ENCODE data around the gene SREBF2. TPM values are rescaled to one million over a fixed set of nuclear protein-coding genes. Genes with fewer than 3 reads are reported as not detected.
A peak's percentile ranks its signal among the peaks of the same experiment; 100 is the strongest.

The SREBF2 gene
- total RNA-seq, 2 experiments from 2014 or later = 150 to 157 TPM

DNA sequence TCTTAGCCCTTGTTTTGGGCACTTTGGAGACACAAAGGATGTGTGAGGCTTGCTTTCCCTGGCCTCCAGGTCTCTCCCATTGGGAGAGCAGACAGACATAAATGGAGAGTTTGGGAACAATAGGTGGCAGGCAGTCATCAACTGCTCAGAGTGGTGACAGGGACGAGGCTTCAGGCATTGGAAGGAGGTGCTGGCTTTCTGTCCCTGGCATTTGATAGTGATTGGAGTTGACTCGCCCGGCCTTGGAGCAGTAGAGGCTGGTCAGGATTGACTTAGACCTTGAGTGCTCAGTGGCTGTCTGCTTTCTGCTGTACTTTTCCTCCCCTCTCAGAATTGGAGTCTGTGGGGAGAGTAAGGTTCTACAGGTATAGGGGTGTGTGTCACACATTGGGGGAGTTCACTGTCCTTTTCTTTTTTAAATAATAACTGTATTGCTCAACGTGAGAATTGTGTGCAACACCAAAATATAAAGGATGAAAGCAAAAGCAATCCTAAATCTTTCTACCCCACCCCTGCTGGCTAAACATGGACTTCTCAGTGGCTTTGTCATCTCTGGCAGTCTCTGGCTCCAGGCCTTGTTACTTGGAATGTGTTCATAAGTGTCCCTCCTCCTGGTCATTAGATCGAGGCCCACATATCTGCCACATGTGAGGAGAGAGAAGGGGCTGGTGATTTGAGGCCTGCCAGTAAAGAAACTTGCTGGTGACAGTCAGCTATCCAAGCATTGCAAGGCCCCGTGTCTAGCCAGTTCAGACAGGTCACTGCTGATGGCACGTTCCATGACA is 60.9 kb downstream of the SREBF2 start:
- Mint-ChIP-seq H3K27ac (no peak overlapping the region), H3K9me3 (no peaks in the 10 kb centered on the region), H3K36me3 (ENCODE audit: low read depth) (peaks cover 51% of the 10 kb centered on the region), H3K4me3 (no peak overlapping the region), H3K4me1 (peaks cover 7% of the 10 kb centered on the region), H3K27me3 (no peaks in the 10 kb centered on the region)
- no peak for DNase-seq
- CTCF ChIA-PET = interaction anchor here (1.2 kb wide), 1 partner anchor 32 kb away, joined by 3 read pairs; no protein-coding TSS in a partner anchor
- POLR2A ChIA-PET = interaction anchor here (1.1 to 1.2 kb wide), 2 partner anchors 14 to 93 kb away, joined by 3 read pairs; no protein-coding TSS in a partner anchor

- H3K36me3 Mint-ChIP-seq (ENCODE audit: low read depth) = peaks cover 47% of the 10 kb centered on the region
- ChIA-PET POLR2A (no interaction called here), CTCF (no interaction called here)
- peaks cover 7% of the 10 kb centered on the region for H3K4me1 Mint-ChIP-seq
- DNase-seq = no peak
- no peaks in the 10 kb centered on the region for H3K27me3 Mint-ChIP-seq
- no peak overlapping the region for H3K4me3 Mint-ChIP-seq
- no peaks in the 10 kb centered on the region for H3K9me3 Mint-ChIP-seq
- H3K27ac Mint-ChIP-seq = no peak overlapping the region
Measured at GRCh38 chr22:41898645-41899044, 65.7 kb downstream of the SREBF2 start.

DNA sequence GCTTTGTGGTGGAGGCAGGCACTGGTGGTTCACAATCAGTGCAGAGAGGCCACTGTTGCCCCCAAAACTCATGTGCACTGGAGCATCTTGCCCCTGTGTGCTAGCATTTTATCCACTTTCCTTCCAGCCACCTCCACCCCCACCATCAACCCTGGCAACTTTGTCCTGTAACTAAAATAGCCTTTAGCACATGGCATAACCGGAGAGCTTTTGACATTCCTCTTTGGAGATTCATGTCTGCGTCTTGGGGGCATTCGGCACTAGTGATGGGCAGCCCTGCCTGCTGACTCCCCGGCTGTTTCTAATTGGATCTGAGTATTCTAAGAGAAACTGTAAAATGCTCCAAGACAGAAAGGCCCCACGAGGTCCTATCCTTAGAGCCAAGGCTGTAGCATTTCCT is 66.2 kb downstream of the SREBF2 start:
- Mint-ChIP-seq H3K27ac (no peak overlapping the region), H3K36me3 (ENCODE audit: low read depth) (peaks cover 50% of the 10 kb centered on the region)

GRCh38 chr22:41899992-41900651 is 67.2 kb downstream of the SREBF2 start:
- H3K4me3 Mint-ChIP-seq = no peak overlapping the region
- peaks cover 49% of the 10 kb centered on the region for H3K36me3 Mint-ChIP-seq (ENCODE audit: low read depth)
- no peak overlapping the region for H3K27ac Mint-ChIP-seq
- no peaks in the 10 kb centered on the region for H3K27me3 Mint-ChIP-seq
- DNase-seq = no peak
- ChIA-PET POLR2A (interaction anchor here (1.0 kb wide), 1 partner anchor 8 kb away, joined by 5 read pairs; no protein-coding TSS in a partner anchor), CTCF (no interaction called here)
- H3K4me1 Mint-ChIP-seq = peaks cover 7% of the 10 kb centered on the region
- H3K9me3 Mint-ChIP-seq = no peaks in the 10 kb centered on the region

More for the DNA sequence above, 66.2 kb downstream of the SREBF2 start:
- peaks cover 7% of the 10 kb centered on the region for H3K4me1 Mint-ChIP-seq
- no peak overlapping the region for H3K4me3 Mint-ChIP-seq
- DNase-seq = no peak
- CTCF ChIA-PET = no interaction called here
- H3K27me3 Mint-ChIP-seq = no peaks in the 10 kb centered on the region
- H3K9me3 Mint-ChIP-seq = no peaks in the 10 kb centered on the region
- POLR2A ChIA-PET = interaction anchor here (1.0 kb wide), 1 partner anchor 9 kb away, joined by 5 read pairs; no protein-coding TSS in a partner anchor

DNA sequence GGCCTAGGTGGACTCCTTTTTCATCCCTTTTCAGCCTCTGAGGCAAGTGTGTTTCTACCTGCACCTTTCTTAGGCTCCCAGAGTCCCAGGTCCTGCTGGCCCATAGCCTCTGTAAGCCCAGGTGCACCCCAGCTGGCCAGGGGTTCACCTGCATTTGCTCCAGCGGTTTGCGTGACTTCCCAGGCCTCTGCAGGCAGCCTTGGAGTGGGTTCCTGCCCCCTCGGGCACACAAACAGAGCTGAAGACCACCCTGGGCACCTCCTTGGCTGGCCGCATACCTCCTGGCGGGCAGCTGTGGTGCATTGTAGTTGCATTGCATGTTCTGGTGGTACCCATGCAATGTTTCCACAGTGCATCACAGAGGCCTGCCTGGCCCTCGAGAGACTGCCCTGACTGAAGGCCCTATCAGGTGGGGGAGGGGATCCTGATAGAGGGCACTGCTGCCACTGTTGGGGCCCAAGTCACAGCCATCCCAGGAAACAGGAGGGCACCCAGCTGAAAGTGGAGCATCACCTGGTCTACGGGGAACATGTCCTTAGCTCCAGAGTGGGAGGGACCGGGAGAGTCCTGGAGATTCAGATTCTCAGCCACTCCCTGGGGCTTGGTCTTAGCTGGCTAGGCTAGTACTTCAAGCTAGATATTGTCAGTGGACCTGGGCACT is 67.9 kb downstream of the SREBF2 start:
- Mint-ChIP-seq H3K4me3 (no peak overlapping the region), H3K27ac (no peak overlapping the region), H3K27me3 (no peaks in the 10 kb centered on the region), H3K4me1 (peaks cover 7% of the 10 kb centered on the region), H3K9me3 (no peaks in the 10 kb centered on the region), H3K36me3 (ENCODE audit: low read depth) (peaks cover 52% of the 10 kb centered on the region)
- POLR2A ChIA-PET = interaction anchor here (0.7 kb wide), 1 partner anchor 39 kb away, joined by 3 read pairs; no protein-coding TSS in a partner anchor
- no peak for DNase-seq
- CTCF ChIA-PET = no interaction called here

- Mint-ChIP-seq H3K9me3 (no peaks in the 10 kb centered on the region), H3K4me1 (peaks cover 3% of the 10 kb centered on the region), H3K27ac (no peak overlapping the region), H3K36me3 (ENCODE audit: low read depth) (peaks cover 44% of the 10 kb centered on the region), H3K4me3 (no peak overlapping the region), H3K27me3 (no peaks in the 10 kb centered on the region)
- CTCF ChIA-PET = no interaction called here
- no peak for DNase-seq
- POLR2A ChIA-PET = interaction anchor here (2.2 kb wide), 1 partner anchor 14 kb away, joined by 6 read pairs; no protein-coding TSS in a partner anchor
Measured at GRCh38 chr22:41902016-41902415, 69.1 kb downstream of the SREBF2 start.

GRCh38 chr22:41902932-41903421 is 70.1 kb downstream of the SREBF2 start:
- Mint-ChIP-seq H3K9me3 (no peaks in the 10 kb centered on the region), H3K27me3 (no peaks in the 10 kb centered on the region), H3K4me3 (no peak overlapping the region), H3K4me1 (peaks cover 9% of the 10 kb centered on the region), H3K36me3 (ENCODE audit: low read depth) (peaks cover 40% of the 10 kb centered on the region), H3K27ac (no peak overlapping the region)
- CTCF ChIA-PET = no interaction called here
- POLR2A ChIA-PET = interaction anchor here (0.8 to 2.2 kb wide), 2 partner anchors 13 to 164 kb away, joined by 3 to 6 read pairs; no protein-coding TSS in a partner anchor
- no peak for DNase-seq

DNA sequence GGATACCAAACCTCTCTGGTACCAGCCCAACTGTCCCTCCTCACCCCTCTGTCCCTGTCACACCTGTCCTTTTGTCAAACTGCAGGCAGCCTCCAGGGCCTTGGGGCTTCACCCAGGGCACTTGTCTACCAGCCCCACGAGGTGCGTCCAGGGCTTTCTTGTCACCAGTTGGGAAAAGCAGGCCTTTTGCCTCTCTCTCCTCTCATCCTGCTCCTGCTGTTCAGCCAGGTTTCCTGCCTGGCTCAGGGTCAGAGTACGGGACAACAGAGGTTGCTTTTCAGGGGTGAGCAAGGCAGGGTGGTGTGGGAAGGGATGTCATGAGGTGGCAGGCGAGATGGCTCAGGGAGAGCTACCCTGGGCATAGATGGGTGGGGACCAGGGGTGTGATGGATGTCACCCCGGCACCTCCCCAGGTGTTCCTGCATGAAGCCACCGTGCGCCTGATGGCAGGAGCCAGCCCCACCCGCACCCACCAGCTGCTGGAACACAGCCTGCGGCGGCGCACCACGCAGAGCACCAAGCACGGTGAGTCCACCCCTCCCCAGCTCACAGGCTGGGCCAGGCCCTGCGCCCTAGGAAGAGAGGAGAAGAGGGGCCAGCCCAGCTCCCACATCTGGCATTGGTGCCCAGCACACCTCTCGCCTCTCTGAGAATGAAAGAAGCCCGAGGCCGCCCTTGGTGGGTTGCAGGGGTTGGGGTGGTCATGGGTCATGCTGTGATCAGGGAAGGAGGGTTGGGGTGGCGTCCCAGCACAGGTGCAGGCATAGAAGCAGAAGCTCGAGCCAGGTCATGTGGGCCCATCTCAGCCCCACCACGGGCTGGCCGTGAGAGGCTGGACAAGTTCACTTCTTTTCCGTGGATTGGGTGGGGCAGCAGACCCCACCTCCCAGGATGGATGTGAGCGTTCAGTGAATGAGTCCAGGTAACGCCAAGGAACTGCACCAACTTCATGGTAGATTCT is 71.8 kb downstream of the SREBF2 start:
- Mint-ChIP-seq H3K4me3 (no peak overlapping the region), H3K36me3 (ENCODE audit: low read depth) (peaks cover 30% of the 10 kb centered on the region), H3K4me1 (peaks cover 26% of the 10 kb centered on the region), H3K27ac (no peak overlapping the region), H3K27me3 (peaks cover 7% of the 10 kb centered on the region), H3K9me3 (no peaks in the 10 kb centered on the region)
- POLR2A ChIA-PET = interaction anchor here (1.4 kb wide), 1 partner anchor 23 kb away, joined by 4 read pairs; no protein-coding TSS in a partner anchor
- CTCF ChIA-PET = interaction anchor here (1.0 kb wide), 1 partner anchor 20 kb away, joined by 3 read pairs; no protein-coding TSS in a partner anchor
- DNase-seq = no peak

GRCh38 chr22:41905411-41906202 is 72.7 kb downstream of the SREBF2 start:
- Mint-ChIP-seq H3K36me3 (ENCODE audit: low read depth) (peaks cover 23% of the 10 kb centered on the region), H3K4me3 (no peak overlapping the region), H3K27me3 (peaks cover 9% of the 10 kb centered on the region), H3K9me3 (no peaks in the 10 kb centered on the region), H3K4me1 (peaks cover 26% of the 10 kb centered on the region), H3K27ac (no peak overlapping the region)
- POLR2A ChIA-PET = interaction anchor here (1.4 kb wide), 1 partner anchor 22 kb away, joined by 4 read pairs; no protein-coding TSS in a partner anchor
- CTCF ChIA-PET = no interaction called here
- DNase-seq = no peak

DNA sequence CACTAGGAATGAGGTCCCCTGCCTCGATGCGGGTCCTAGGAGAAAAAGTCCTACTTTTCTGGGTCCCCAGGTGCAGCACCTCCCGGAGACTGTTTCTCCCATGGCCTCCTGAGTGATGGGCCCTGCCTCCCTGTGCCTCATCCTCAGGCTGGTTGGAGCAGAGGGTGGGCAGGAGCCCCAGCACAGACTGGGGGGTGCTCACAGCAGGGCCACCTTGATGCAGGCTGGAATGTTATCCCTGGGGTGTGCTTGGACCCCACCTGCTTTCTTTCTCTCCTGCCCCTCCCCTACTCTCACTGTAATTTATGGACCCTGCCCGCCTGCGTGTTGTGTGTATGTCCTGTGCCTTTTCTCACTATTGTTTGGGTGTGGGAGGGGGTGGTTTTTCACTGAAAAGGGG is 73.9 kb downstream of the SREBF2 start:
- no peak for DNase-seq
- Mint-ChIP-seq H3K4me1 (peaks cover 31% of the 10 kb centered on the region), H3K4me3 (no peak overlapping the region), H3K27ac (peak overlapping the region; percentile 6), H3K36me3 (ENCODE audit: low read depth) (peaks cover 23% of the 10 kb centered on the region), H3K9me3 (no peaks in the 10 kb centered on the region), H3K27me3 (peaks cover 15% of the 10 kb centered on the region)
- POLR2A ChIA-PET = interaction anchor here (1.5 to 3.4 kb wide), 3 partner anchors 34 to 125 kb away, joined by 7 to 17 read pairs (median 7); partner anchors contain the start of gene SREBF2
- CTCF ChIA-PET = no interaction called here

Measured in activated CD4-positive, alpha-beta memory T cell treated with anti-CD3 and anti-CD28 coated beads, Interleukin-2, amount 10 ng/mL, durations not matched to agents 7 days and 5 days (primary cell).